Mesothelial cell of epicardium (in vitro differentiated cells): ENCODE measurements around the gene INPP1. TPM values are rescaled to one million over a fixed set of nuclear protein-coding genes. Genes with fewer than 3 reads are reported as not detected.

ENCODE experiments used
- DNase-seq, 2 experiments: peaks; one replicate each; pipeline ENCODE4 v3.0.0; 2021; ENCODE audit warnings: low spot score in 2 of 2; ENCODE audit not compliant: unreplicated experiment in 2 of 2
- H3K27ac Mint-ChIP-seq: 2 replicates; pipeline ENCODE4 v1.8.0; 2021; ENCODE audit warnings: mixed read lengths
- H3K27me3 Mint-ChIP-seq: 2 replicates; pipeline ENCODE4 v1.8.0; 2021; ENCODE audit warnings: low read depth, mixed read lengths
- H3K36me3 Mint-ChIP-seq: 2 replicates; pipeline ENCODE4 v1.8.0; 2021; ENCODE audit warnings: mixed read lengths
- H3K4me1 Mint-ChIP-seq: 2 replicates; pipeline ENCODE4 v1.8.0; 2021; ENCODE audit warnings: mixed read lengths
- H3K4me3 Mint-ChIP-seq: 2 replicates; pipeline ENCODE4 v1.8.0; 2021; ENCODE audit warnings: mild to moderate bottlenecking, moderate library complexity, mixed read lengths
- H3K9me3 Mint-ChIP-seq: 2 replicates; pipeline ENCODE4 v1.8.0; 2021; ENCODE audit warnings: mixed read lengths
- total RNA-seq: library from RNA; stranded (reverse); gene quantifications from 3 replicates; pipeline ENCODE4 v1.2.1, GENCODE V29; 2021
- TF ChIP-seq, protein P1 (sequence below): fragments of 200-600 bp; sonication (generic); IDR thresholded peaks from one replicate; pipeline ENCODE4 v1.5.0; 2021; ENCODE audit warnings: antibody characterized with exemption; ENCODE audit not compliant: unreplicated experiment

Gene INPP1
- total RNA-seq, 1 donor from 2014 or later: 18.4 TPM

DNA sequence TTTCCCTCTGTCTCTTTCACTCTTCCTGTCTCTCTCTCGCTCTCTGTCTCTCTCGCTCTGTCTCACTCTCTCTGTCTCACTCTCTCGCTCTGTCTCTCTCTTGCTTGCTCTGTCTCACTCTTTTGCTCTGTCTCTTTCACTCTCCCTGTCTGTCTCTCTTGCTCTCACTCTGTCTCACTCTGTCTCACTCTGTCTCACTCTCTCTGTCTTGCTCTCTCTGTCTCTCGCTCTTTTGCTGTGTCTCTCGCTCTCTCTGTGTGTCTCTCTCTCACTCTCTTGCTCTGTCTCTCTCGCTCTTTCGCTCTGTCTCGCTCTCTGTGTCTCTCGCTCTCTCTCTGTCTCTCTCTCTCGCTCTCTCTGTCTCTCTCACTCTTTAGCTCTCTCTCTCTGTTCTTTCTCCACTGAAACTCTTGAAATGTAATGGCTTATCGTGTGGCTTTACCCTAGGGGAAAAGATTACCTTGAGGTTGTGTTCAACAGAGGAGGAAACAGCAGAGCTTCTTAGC is 22.9 kb downstream of the INPP1 start:
- no peak for DNase-seq
- no peak overlapping the region for H3K4me3 Mint-ChIP-seq
- H3K27ac Mint-ChIP-seq: no peak overlapping the region
- H3K36me3 Mint-ChIP-seq: peaks cover 9% of the 10 kb centered on the region
- H3K9me3 Mint-ChIP-seq: no peaks in the 10 kb centered on the region
- H3K27me3 Mint-ChIP-seq: no peaks in the 10 kb centered on the region
- TF ChIP-seq, protein P1, sequence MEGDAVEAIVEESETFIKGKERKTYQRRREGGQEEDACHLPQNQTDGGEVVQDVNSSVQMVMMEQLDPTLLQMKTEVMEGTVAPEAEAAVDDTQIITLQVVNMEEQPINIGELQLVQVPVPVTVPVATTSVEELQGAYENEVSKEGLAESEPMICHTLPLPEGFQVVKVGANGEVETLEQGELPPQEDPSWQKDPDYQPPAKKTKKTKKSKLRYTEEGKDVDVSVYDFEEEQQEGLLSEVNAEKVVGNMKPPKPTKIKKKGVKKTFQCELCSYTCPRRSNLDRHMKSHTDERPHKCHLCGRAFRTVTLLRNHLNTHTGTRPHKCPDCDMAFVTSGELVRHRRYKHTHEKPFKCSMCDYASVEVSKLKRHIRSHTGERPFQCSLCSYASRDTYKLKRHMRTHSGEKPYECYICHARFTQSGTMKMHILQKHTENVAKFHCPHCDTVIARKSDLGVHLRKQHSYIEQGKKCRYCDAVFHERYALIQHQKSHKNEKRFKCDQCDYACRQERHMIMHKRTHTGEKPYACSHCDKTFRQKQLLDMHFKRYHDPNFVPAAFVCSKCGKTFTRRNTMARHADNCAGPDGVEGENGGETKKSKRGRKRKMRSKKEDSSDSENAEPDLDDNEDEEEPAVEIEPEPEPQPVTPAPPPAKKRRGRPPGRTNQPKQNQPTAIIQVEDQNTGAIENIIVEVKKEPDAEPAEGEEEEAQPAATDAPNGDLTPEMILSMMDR: no peak
- H3K4me1 Mint-ChIP-seq: no peaks in the 10 kb centered on the region

DNA sequence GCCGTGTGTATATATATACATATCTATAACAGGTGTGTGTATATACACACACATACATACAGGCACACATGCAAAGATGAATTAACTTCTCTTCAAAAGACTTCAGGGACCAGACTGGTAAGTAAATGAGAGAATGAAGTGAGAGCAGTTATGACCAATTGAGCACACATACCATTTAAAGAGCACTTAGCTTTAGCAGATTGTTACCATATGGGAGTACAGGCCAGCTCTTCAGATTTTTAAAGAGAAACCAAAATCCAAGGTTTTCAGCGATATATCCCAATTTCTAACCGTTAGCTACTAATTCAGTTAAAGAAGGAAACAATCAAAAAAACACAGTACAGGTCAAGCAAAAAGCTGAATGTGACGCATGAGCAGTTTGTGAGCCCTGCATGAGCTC is 23.7 kb downstream of the INPP1 start:
- no peak overlapping the region for H3K27ac Mint-ChIP-seq
- no peaks in the 10 kb centered on the region for H3K4me1 Mint-ChIP-seq
- no peak for DNase-seq

GRCh38 chr2:190369635-190370034 is 26.2 kb downstream of the INPP1 start:
- no peaks in the 10 kb centered on the region for H3K9me3 Mint-ChIP-seq
- H3K4me1 Mint-ChIP-seq: peaks cover 4% of the 10 kb centered on the region
- H3K27me3 Mint-ChIP-seq: no peaks in the 10 kb centered on the region
- H3K27ac Mint-ChIP-seq: no peak overlapping the region
- H3K36me3 Mint-ChIP-seq: peaks cover 9% of the 10 kb centered on the region
- H3K4me3 Mint-ChIP-seq: no peak overlapping the region
- TF ChIP-seq, protein P1: no peak
- no peak for DNase-seq

More for the DNA sequence above, 23.7 kb downstream of the INPP1 start:
- Mint-ChIP-seq H3K36me3 (peaks cover 9% of the 10 kb centered on the region), H3K9me3 (no peaks in the 10 kb centered on the region), H3K27me3 (no peaks in the 10 kb centered on the region), H3K4me3 (no peak overlapping the region)
- TF ChIP-seq, protein P1: no peak

- Mint-ChIP-seq H3K4me1 (peaks cover 12% of the 10 kb centered on the region), H3K4me3 (no peak overlapping the region), H3K27ac (no peak overlapping the region), H3K36me3 (no peaks in the 10 kb centered on the region), H3K9me3 (peaks cover 4% of the 10 kb centered on the region), H3K27me3 (no peaks in the 10 kb centered on the region)
- TF ChIP-seq, protein P1: no peak
- no peak for DNase-seq
Measured at GRCh38 chr2:190376083-190376482, 32.7 kb downstream of the INPP1 start.

DNA sequence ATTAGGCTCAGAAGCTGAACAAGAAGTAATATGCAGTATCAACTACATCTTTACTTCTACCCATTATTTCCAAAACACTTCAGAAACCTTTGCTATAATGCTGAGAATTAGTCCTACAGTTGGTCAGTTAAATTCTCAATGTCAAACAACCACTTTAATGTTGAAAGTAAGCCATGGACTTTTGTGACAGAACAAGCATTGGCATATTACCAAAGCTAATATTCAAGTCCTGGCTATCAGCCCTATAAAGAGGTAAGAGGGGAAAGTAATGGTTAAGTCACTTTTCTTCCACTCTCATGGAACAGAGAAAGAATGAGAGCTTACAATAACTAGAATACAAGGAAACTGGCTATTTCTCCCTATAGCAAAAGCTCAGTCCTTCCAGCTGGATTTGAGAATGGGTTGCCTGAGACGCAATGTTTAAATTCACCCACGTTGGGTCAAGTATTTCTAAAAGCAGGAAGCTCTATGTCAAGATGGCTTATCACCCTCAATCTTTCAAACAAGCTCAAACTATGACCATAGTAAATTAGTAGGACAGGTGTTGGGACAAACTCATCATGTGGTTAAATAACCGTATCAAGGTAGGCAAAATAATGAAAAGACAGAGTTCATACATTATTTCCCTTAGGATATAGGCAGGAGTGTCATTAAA is 33.3 kb downstream of the INPP1 start:
- Mint-ChIP-seq H3K4me3 (no peak overlapping the region), H3K4me1 (peaks cover 12% of the 10 kb centered on the region), H3K27me3 (no peaks in the 10 kb centered on the region), H3K27ac (no peak overlapping the region), H3K36me3 (no peaks in the 10 kb centered on the region), H3K9me3 (peaks cover 4% of the 10 kb centered on the region)
- TF ChIP-seq, protein P1: no peak
- DNase-seq: no peak
